IPS DF 4.7 (cell line): ENCODE results near the gene CACNA1C.

Experiments
- DNase-seq: peaks from one replicate; pipeline ENCODE4 v3.0.0-alpha.2; 2013; ENCODE audit warnings: low spot score; ENCODE audit errors: extremely low read depth

The CACNA1C gene

DNA sequence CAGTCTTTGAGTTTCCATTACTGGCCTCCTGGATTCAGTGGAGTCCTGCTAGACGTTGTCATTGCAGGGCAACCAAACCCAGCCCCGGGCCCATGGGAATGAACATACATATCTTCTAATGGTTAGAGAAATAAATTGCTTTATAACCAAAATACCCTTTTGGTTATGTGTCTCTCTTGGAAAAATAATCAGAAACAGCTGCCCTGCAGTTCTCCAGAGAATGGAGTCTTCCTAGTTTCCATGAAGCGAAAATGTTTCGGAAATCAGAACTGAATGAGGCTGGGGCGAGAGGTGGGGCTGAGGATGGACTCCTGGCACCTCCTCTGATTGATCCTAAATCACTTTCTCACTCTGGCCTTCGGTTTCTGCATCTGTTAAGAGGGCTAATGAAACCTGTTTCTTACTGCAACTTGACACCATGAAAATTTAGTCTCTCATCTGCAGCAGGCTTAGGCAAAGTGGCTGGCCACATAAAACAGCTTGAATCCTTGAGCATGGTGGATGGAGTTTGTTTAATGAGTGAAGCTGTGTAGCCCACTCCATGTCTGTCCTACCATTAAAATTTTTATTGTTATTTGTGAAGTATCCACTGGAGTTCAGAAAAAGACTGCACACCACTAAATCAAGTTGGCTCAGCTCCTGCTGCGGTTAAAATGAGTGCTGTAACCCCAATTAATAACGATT is 198.9 kb downstream of the CACNA1C start:
- DNase-seq: no peak

GRCh38 chr12:2255311-2255710 is 202.5 kb downstream of the CACNA1C start:
- DNase-seq: no peak

- peak; percentile 30 for DNase-seq
Observed at GRCh38 chr12:2255731-2256130, 202.9 kb downstream of the CACNA1C start.

GRCh38 chr12:2256453-2256852 is 203.7 kb downstream of the CACNA1C start:
- DNase-seq: no peak

DNA sequence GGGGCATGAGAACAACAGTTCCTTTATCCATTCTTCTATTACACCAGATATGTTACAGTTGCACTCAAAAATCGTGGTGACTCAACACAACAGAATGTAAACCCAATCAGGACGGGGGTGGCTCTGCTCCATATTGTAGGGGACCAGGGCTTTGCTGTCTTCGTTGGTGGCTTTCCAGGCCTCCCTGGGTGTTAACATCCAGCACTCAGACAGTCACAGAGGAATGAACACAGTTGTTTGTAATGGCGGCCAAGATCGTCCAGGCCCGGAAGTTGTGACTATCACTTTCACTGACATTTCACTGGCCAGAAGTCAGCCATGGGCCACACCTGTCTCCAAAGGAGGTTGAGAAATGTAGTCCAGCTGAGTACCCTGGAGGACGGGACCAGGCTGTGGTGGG is 204.1 kb downstream of the CACNA1C start:
- DNase-seq: no peak

DNA sequence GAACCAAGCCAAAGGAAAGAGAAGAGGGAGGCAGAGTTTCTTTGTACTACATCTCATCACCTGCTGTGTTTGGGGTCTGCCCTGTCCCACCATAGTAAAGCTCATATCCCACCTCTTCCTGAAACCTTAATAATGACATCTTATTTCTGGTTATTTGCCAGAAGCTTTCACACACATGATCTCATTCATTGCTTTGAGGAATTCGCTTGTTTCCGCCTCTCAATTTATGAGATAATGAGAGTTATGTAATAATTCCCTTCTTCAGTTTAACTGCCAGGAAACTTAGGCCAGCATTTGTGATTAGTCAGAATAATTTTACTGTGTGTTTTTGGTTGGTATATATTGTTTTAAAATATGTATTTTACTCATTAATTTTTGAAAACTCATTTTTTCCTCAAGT is 205.2 kb downstream of the CACNA1C start:
- no peak for DNase-seq

DNA sequence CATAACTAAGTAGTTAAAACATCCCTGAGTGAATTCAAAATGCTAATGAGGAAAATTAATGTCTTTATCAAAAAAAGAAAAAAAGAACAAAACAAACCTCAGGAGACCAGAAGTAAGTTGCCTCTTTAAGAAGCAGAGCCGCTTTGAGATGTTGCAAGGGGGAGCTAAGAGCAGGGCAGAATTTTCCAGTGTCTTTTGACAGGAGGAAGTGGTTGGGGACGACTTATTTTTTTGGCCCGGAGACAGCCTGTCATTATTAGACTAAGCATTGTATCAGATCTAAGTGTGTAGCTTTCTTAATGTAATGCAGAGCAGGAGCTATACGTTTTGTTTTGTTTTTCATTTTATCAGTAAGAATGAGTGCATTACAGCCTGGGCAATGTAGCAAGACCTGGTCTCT is 206.6 kb downstream of the CACNA1C start:
- DNase-seq: no peak

- DNase-seq: no peak
Observed at GRCh38 chr12:2260441-2260840, 207.7 kb downstream of the CACNA1C start.

- no peak for DNase-seq
Observed at GRCh38 chr12:2261708-2262107, 208.9 kb downstream of the CACNA1C start.

GRCh38 chr12:2262449-2262848 is 209.7 kb downstream of the CACNA1C start:
- no peak for DNase-seq

GRCh38 chr12:2263901-2264300 is 211.1 kb downstream of the CACNA1C start:
- no peak for DNase-seq

GRCh38 chr12:2264651-2265232 is 212.0 kb downstream of the CACNA1C start:
- DNase-seq: no peak

DNA sequence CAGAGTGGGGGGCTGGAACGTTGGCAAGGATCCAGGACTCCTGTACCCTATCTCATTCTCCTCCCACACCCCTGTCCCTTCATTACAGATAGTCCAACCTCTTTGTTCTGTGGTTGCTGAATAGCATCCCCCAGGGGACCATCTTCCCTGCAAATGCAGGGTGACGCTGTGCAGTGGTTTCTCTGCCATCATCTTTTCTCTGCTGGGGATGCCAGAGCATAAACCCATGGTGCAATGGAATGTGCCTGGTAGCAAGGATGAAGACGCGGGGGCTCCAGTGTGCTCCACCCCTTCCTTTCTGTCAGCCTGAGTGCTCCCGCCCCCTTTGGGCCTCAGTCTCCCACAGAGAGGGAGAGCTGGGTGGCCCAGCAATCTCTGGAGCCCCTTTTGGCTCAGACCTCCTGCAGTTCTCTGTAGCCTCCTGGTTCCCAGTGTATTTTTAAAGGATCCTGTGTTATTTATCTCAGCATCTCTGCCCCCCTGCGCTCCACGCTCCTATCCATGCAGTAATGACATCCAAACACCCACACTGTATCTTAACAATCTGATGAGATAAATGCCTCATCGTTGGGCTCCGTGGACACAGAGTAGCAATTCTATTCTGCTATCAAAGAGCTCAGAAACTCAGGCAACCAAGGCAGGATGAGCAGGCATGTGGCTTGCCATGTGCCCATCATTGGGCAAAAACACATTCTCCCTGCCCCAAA is 212.8 kb downstream of the CACNA1C start:
- no peak for DNase-seq

- no peak for DNase-seq
Observed at GRCh38 chr12:2266666-2267620, 214.2 kb downstream of the CACNA1C start.

GRCh38 chr12:2267703-2268470 is 215.1 kb downstream of the CACNA1C start:
- no peak for DNase-seq

GRCh38 chr12:2268471-2269286 is 215.9 kb downstream of the CACNA1C start:
- DNase-seq: no peak

- no peak for DNase-seq
Observed at GRCh38 chr12:2270846-2271245, 218.1 kb downstream of the CACNA1C start.

DNA sequence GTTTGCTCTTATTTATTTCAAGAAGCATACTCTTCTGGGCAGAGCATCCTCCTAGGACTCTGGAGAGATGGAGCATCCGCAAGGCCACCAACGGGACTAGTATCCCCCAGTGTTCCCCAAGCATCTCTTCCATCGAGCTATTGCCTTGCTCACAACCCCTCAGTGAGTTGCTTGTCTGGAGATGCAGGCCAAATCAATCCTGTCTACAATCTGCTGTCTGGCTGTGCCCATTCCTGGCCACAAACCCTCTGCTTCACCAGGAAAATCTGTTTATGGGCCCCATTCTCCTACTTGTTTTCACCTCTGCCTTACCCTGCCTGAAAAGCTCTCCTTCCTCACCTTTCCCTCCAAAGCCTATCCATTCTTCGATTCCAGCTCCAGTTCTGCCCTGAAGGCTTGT is 219.2 kb downstream of the CACNA1C start:
- no peak for DNase-seq

DNA sequence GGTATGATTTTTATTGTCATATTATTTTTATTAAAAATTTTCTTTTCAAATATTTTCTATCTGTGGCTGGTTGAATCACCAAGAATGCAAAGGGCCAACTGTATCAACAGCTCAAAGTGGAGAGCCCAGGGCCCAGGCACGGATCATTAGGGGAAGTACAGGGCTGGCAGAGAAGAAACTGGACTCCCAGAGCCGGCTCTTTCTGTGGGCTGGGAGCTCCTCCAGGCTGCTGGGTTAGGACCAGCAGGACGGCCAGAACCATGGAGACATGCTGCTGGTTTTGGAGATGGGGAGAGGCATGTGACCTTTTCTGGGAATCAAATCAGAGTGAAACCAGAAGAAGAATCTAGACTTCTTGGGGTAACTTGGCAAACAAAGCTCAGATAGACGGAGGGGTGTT is 220.5 kb downstream of the CACNA1C start:
- no peak for DNase-seq

GRCh38 chr12:2273751-2274150 is 221.0 kb downstream of the CACNA1C start:
- no peak for DNase-seq
